H54 (cell line): ENCODE measurements around the gene SMPD3.

Experiments
- DNase-seq: peaks from one replicate; pipeline ENCODE4 v3.0.0; 2011; ENCODE audit warnings: low spot score, mixed read lengths; ENCODE audit not compliant: insufficient read length
- FAIRE-seq: peaks from 3 replicates; lab custom pipeline; 2011; peaks lifted over from hg19 to GRCh38; lab: Jason Lieb, UNC
- POLR2A ChIP-seq: IDR thresholded peaks from 2 replicates; pipeline ENCODE4 v1.6.1; 2011; ENCODE audit warnings: low read depth, mild to moderate bottlenecking, low read length

SMPD3 gene

GRCh38 chr16:68400083-68400923 is 48.0 kb downstream of the SMPD3 start:
- FAIRE-seq (no peak), DNase-seq (no peak)

GRCh38 chr16:68399456-68399855 is 48.9 kb downstream of the SMPD3 start:
- FAIRE-seq (no peak), DNase-seq (no peak)
- TF ChIP-seq POLR2A = no peak

More at GRCh38 chr16:68400083-68400923, 48.0 kb downstream of the SMPD3 start:
- TF ChIP-seq POLR2A = no peak

GRCh38 chr16:68397710-68398201 is 50.6 kb downstream of the SMPD3 start:
- FAIRE-seq (no peak), DNase-seq (no peak)
- TF ChIP-seq POLR2A = no peak

- no peak for FAIRE-seq
- no peak for TF ChIP-seq POLR2A
- no peak for DNase-seq
Observed at GRCh38 chr16:68396481-68396880, 51.8 kb downstream of the SMPD3 start.

- TF ChIP-seq POLR2A = no peak
- DNase-seq = no peak
- no peak for FAIRE-seq
Observed at GRCh38 chr16:68395815-68396214, 52.5 kb downstream of the SMPD3 start.

- FAIRE-seq = no peak
Observed at GRCh38 chr16:68395167-68395786, 53.0 kb downstream of the SMPD3 start.

GRCh38 chr16:68393333-68393732 is 55.0 kb downstream of the SMPD3 start:
- no peak for TF ChIP-seq POLR2A
- FAIRE-seq = no peak
- no peak for DNase-seq

More at GRCh38 chr16:68395167-68395786, 53.0 kb downstream of the SMPD3 start:
- DNase-seq = no peak
- no peak for TF ChIP-seq POLR2A

- DNase-seq (no peak), FAIRE-seq (no peak)
- TF ChIP-seq POLR2A = no peak
Observed at GRCh38 chr16:68389750-68390371, 58.4 kb downstream of the SMPD3 start.

- no peak for FAIRE-seq
- no peak for TF ChIP-seq POLR2A
Observed at GRCh38 chr16:68389006-68389405, 59.3 kb downstream of the SMPD3 start.

GRCh38 chr16:68388124-68388523 is 60.2 kb downstream of the SMPD3 start:
- no peak for TF ChIP-seq POLR2A
- DNase-seq = no peak
- no peak for FAIRE-seq

More at GRCh38 chr16:68389006-68389405, 59.3 kb downstream of the SMPD3 start:
- no peak for DNase-seq

- DNase-seq (no peak), FAIRE-seq (no peak)
Observed at GRCh38 chr16:68387301-68387700, 61.0 kb downstream of the SMPD3 start.

GRCh38 chr16:68386628-68387027 is 61.7 kb downstream of the SMPD3 start:
- FAIRE-seq (no peak), DNase-seq (no peak)
- TF ChIP-seq POLR2A = no peak

More at GRCh38 chr16:68387301-68387700, 61.0 kb downstream of the SMPD3 start:
- TF ChIP-seq POLR2A = no peak

- DNase-seq (no peak), FAIRE-seq (no peak)
- no peak for TF ChIP-seq POLR2A
Observed at GRCh38 chr16:68385371-68385770, 62.9 kb downstream of the SMPD3 start.

GRCh38 chr16:68384288-68385161 is 63.8 kb downstream of the SMPD3 start:
- FAIRE-seq = no peak
- DNase-seq = no peak
- TF ChIP-seq POLR2A = no peak
